GM18505 (cell line): ENCODE measurements around the gene ZNF446.
"Not testable (repeated sequence)": the region's sequence is repeated elsewhere in the genome, so short reads cannot be mapped to it uniquely, and the experiment has no call there.

ENCODE experiments used
- ATAC-seq: cut with Tn5 transposase; IDR thresholded peaks from one replicate; pipeline ENCODE4 v1.9.1; 2021; ENCODE audit not compliant: unreplicated experiment
- POLR2A ChIP-seq: IDR thresholded peaks from 4 replicates; pipeline ENCODE4 v1.6.1; 2011; ENCODE audit warnings: borderline replicate concordance; ENCODE audit not compliant: insufficient read depth, insufficient read length; ENCODE audit errors: extremely low read depth

ZNF446 gene

DNA sequence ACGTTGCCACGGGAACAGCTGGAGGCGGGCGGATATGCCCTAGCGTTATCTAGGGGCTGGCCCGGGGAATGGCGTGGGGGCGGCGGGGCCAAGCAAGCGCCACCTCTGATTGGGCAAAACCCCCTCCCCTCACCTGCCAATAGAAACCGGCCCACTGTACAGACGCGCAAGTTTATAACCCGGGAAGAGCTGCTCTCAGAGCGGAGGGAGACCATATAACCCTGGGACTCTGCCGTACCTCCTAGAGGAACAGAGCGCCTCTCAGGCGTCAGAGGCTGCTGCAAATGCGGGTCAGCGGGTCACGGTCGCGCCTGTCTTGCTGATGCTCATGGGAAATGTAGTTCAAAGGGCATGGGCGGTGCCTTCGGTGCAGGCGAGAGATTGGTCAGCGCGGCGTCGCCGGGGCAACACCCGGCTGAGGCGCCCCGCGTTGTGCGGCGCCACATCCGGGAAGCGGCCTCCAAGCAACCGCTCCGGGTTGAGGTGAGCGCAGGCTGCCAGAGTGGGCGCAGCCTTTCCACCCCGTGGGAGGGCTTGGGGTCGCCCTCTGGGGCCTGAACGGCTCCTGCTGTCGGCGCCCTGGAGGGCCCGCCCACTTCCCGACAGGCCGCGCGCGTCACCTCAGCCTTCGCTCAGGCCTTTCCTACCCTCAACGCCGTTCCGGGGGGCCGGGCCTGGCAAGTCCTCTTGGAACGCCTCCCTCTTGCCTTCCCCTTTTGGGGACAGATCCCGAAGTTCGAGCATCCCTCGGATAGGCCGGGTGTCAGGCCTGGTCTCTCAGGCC, at the start of gene ZNF446:
TSS of gene ZNF446 (plus strand) at position 639 of the 784 bp plus-strand sequence. CDS start 867 bp downstream, outside the sequence.
- peak; percentile 79 for TF ChIP-seq POLR2A
- ATAC-seq = peak; percentile 84

DNA sequence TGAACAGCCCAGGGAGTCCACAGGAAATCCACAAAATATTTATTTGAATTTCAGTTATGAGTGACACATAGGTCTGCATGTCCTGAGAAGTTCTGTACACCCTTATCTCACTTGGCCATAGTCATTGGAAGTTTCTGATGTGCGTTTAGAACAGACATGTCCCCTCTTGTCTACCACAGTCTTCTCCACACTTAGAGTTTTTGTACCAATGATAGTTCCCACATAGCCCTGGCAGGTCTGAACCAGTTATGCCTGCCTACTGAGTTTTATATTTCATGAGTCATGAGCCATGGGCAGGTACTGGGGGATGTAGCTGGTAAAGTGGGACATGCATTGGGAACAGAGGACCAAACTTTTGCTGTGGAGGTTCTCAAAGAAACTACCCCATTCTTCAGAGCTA, 47.5 kb upstream of the ZNF446 start:
- no peak for TF ChIP-seq POLR2A
- no peak for ATAC-seq

DNA sequence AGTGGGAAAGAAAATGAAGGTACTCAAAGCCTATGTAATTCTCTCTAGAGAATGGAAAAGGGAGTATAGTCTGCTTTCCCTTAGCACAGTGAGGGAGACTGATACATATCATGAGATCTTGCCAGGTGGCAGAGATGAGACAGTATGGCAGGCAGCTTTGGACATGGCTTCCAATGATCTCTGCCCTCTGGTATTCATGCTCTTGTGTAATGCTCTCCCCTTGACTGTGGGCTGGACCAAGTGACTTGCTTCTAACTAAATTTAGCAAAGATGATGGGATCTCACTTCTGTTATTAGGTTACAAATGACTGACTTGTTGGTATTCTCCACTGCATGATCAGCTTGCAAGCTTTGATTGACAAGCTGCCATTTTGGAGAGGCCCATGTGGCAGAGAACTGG, 46.4 kb upstream of the ZNF446 start:
- TF ChIP-seq POLR2A = no peak
- ATAC-seq = no peak

GRCh38 chr19:58434217-58434616, 41.9 kb upstream of the ZNF446 start:
- ATAC-seq = no peak
- no peak for TF ChIP-seq POLR2A

DNA sequence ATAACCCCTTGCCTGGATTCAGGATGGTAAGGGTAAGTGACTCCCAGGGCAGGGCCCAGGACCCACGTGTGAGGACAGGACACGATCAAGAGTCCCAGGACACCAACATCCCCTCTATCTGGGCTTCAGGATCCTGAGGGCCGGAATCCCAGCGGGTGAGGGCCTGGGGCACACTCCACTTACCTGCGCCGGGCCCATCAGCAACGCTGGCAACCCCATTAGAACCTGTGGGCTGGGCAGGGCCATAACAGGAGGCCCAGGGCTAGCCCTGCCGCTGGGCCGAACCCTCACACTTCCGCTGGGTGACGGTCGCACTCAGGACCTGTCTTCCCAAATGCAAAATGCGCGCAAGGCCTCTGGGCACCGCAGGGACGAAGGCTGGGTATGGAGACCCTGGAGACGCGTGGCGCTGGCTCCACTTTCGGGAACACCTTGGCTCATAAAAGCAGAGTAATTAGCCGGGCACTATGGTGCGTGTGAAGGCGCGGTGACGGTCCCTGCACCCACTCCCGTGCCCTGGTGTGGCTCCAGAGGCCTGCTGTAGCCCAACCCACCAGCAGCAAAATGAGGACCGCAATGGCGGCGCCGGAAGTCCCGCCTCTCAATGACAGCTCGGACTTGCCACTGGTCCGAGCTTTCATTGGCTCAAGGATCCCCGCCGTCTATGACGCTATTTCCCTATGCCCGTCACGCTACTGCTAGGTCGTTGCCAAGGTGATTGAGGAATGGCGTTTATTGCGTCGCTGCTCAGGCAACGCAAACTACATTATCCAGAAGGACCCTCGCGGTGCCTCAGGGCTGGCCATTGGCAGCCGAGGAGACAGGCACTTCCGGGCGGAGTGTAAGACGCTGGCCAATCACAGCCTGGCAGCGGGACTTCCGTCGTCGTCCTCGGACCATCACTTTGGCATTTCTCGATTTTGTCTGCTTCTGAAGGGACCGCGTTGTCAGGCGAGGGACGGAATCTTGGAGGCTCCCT, 36.3 kb upstream of the ZNF446 start, which contains the start of gene ZNF132:
TSS of gene ZNF132 (minus strand) at position 578 of the 979 bp plus-strand sequence. CDS start at position 246, 332 bp downstream.
- peak; percentile 71 for TF ChIP-seq POLR2A
- ATAC-seq = peak; percentile 95

DNA sequence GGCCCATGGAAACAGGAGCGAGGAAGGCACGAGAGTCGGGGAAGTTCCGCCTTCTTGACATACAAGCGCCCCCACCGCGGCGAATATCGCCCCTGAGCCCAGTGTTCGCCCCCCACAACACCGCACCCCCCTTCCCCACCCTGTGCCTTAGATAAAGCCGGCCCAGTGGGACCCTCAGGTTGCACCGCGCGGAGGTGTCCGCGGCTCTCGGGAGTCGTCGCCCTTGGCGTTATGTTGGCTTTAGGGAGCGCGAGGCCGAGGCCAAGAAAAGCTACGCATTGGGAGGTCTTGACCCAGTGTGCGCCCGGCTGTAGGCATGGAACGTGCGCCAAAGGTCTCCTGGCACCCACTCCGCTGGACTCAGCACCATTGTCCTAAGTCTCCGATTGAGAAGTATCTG, 35.6 kb upstream of the ZNF446 start:
- no peak for TF ChIP-seq POLR2A
- no peak for ATAC-seq

DNA sequence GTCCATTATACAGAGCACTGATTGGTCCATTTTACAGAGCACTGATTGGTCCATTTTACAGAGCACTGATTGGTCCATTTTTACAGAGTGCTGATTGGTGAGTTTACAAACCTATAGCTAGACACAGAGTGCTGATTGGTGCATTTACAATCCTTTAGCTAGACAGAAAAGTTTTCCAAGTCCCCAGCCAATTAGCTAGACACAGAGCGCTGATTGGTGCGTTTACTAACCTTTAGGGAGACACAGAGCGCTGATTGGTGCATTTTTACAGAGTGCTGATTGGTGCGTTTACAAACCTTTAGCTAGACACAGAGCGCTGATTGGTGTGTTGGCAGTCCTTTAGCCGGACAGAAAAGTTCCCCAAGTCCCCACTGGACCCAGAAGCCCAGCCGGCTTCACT, 33.2 kb upstream of the ZNF446 start:
- not testable (repeated sequence) for ATAC-seq

- not testable (repeated sequence) for ATAC-seq
These were observed 27.3 kb upstream of the ZNF446 start for GRCh38 chr19:58448860-58449259.

GRCh38 chr19:58449980-58450379, 26.2 kb upstream of the ZNF446 start:
- ATAC-seq = not testable (repeated sequence)

GRCh38 chr19:58450856-58451357, 25.2 kb upstream of the ZNF446 start:
- TF ChIP-seq POLR2A = no peak
- ATAC-seq = no peak

- peak; percentile 66 for TF ChIP-seq POLR2A
- peak; percentile 85 for ATAC-seq
These were observed 24.6 kb upstream of the ZNF446 start, which contains the start of gene ZNF324B for GRCh38 chr19:58451358-58452101. ZNF324B (plus strand) TSS chr19:58451622; CDS start chr19:58453702, 2,080 bp downstream.

DNA sequence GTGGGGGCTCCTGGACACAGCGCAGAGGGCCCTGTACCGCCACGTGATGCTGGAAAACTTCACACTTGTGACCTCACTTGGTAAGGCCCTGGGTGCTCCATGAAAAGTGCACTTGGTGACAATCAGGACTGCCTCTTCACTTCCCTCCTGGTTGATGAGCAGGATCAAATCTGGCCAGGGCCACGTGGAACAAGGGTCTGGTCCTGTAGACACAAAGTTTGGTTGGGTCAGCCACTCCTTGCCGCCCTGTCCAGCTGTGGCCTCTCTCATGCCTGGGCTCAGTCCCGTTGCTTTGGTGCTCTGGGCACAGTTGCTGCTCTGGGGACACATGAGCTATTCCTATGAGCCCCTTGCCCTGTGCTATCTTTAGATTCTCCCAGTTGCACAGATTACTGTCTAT, 22.4 kb upstream of the ZNF446 start:
- no peak for TF ChIP-seq POLR2A
- no peak for ATAC-seq

- ATAC-seq = no peak
- no peak for TF ChIP-seq POLR2A
These were observed 20.8 kb upstream of the ZNF446 start for GRCh38 chr19:58455306-58455705.

DNA sequence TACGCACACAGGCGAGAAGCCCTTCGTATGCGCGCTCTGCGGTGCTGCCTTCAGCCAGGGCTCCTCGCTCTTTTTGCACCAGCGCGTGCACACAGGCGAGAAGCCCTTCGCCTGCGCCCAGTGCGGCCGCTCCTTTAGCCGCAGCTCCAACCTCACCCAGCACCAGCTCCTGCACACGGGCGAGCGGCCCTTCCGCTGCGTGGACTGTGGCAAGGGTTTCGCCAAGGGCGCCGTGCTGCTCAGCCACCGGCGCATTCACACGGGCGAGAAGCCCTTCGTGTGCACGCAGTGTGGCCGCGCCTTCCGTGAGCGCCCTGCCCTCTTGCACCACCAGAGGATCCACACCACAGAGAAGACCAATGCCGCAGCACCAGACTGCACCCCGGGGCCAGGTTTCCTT, 20.0 kb upstream of the ZNF446 start:
- TF ChIP-seq POLR2A = no peak
- no peak for ATAC-seq
